ENCODE results near the gene CCM2L. TPM values are rescaled to one million over a fixed set of nuclear protein-coding genes. Genes with fewer than 3 reads are reported as not detected.

The CCM2L gene
- total RNA-seq, 1 donor: not detected

DNA sequence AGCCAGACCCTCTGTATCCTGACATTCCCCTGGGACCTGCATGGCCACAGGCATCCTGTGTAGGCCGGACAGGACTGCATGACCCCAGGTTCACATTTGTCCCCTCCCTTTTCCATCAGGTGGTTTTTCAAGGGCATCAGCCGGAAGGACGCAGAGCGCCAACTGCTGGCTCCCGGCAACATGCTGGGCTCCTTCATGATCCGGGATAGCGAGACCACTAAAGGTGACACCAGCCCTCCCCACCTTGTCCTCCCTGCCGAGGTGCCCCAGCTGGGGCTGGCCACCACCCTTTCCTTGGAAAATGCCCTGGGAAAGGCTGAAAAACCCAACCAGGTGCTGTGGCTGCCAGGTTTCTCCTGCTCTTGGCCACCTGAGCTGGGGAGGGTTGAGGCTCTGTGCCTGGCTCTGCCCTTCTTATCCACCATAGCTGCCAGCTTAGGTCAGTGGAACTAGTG, 69.4 kb downstream of the CCM2L start:
- DNase-seq (ENCODE audit: low read depth): no peak
- H3K4me3 ChIP-seq (ENCODE audit: low read depth, low read length): no peak overlapping the region
- no peak for TF ChIP-seq CTCF (IDR thresholded peaks at IDR 0.05; ENCODE audit: insufficient read depth, low read length)

DNA sequence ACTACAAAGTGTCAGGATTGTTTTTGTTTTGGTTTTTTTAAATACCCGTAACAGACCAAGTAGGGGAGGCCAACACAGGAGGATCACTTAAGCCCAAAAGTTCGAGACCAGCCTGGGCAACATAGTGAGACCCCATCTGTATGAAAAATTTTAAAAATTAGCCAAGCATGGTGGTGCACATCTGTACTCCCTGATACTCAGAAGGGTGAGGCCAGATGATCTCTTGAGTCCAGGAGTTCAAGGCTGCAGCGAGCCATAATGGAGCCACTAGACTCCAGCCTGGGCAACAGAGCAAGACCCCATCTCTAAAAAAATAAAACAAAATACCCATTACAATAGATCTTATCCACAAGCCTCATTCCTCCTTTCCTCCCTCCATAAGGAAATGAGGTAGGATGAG, 70.5 kb downstream of the CCM2L start:
- no peak for TF ChIP-seq CTCF (IDR thresholded peaks at IDR 0.05; ENCODE audit: insufficient read depth, low read length)
- no peak for DNase-seq (ENCODE audit: low read depth)
- no peak overlapping the region for H3K4me3 ChIP-seq (ENCODE audit: low read depth, low read length)

Small RNA genes lying within 50 kb of the gene (small RNA-seq; reads per million reads assigned to genes)
- not detected for gene RNA5SP481
- gene RNA5SP482: not detected

Other genes with a start within 250 kb of the CCM2L start
- 0.18 TPM in 1 of 2 replicates, not detected in the other for gene MYLK2, start 191.1 kb upstream of the CCM2L start, total RNA-seq (ENCODE audit: low replicate concordance)
- gene FOXS1, start 164.8 kb upstream of the CCM2L start, total RNA-seq (ENCODE audit: low replicate concordance): 2.3 TPM in 1 of 2 replicates, not detected in the other
- gene DUSP15, start 139.9 kb upstream of the CCM2L start, total RNA-seq (ENCODE audit: low replicate concordance): 9.9 TPM in 1 of 2 replicates, not detected in the other
- gene TTLL9, start 139.8 kb upstream of the CCM2L start, total RNA-seq (ENCODE audit: low replicate concordance): 0.09 and 0.41 TPM in 2 replicates
- gene PDRG1, start 58.4 kb upstream of the CCM2L start, total RNA-seq (ENCODE audit: low replicate concordance): 3.0 and 3.8 TPM in 2 replicates
- not detected in 2 replicates for gene XKR7, start 42.3 kb upstream of the CCM2L start, total RNA-seq (ENCODE audit: low replicate concordance)
- not detected in 2 replicates for gene HCK, start 41.8 kb downstream of the CCM2L start, total RNA-seq (ENCODE audit: low replicate concordance)
- 20.0 and 41.1 TPM in 2 replicates for gene TM9SF4, start 99.3 kb downstream of the CCM2L start, total RNA-seq (ENCODE audit: low replicate concordance)
- gene PLAGL2, start 197.3 kb downstream of the CCM2L start, total RNA-seq (ENCODE audit: low replicate concordance): 1.8 and 4.2 TPM in 2 replicates
- 15.2 and 47.8 TPM in 2 replicates for gene POFUT1, start 197.4 kb downstream of the CCM2L start, total RNA-seq (ENCODE audit: low replicate concordance)